Endothelial cell of umbilical vein (primary cell): ENCODE results near the gene RASGRP1. TPM values are rescaled to one million over a fixed set of nuclear protein-coding genes. Genes with fewer than 3 reads are reported as not detected.
A peak's percentile ranks its signal among the peaks of the same experiment; 100 is the strongest.

Experiments
- BruUV-seq: library from RNA; stranded (reverse); fragments of 400-500 nt; replicated peaks from 2 replicates; lab custom pipeline; 2021; lab: Mats Ljungman, UMichigan
- CTCF ChIA-PET: fragments of 300-600, 350-600 bp; sonication (Branson Sonifier 250); formaldehyde crosslinking; loops from one replicate; lab custom pipeline; 2021; ENCODE audit warnings: antibody characterized with exemption, inconsistent platforms; lab: Charles Lee
- POLR2A ChIA-PET: fragments of 300-600, 350-600 bp; sonication (Branson Sonifier 250); formaldehyde crosslinking; loops from one replicate; lab custom pipeline; 2021; ENCODE audit warnings: antibody characterized with exemption, inconsistent platforms; lab: Charles Lee
- DNase-seq: peaks from one replicate; pipeline ENCODE4 v3.0.0-alpha.2; 2011; ENCODE audit warnings: low read depth, low spot score
- FAIRE-seq: peaks from 2 replicates; lab custom pipeline; 2011; peaks lifted over from hg19 to GRCh38; lab: Jason Lieb, UNC
- H2AFZ ChIP-seq: 2 replicates; pipeline ENCODE4 v1.6.0; 2012; ENCODE audit warnings: low read depth, low read length, control low read depth, inconsistent platforms
- H3K27ac ChIP-seq: 2 replicates; pipeline ENCODE4 v1.5.1; 2011; ENCODE audit warnings: low read depth, mild to moderate bottlenecking, control low read depth, low read length, moderate library complexity; ENCODE audit not compliant: insufficient read depth
- H3K27me3 ChIP-seq, 2 experiments: 2 replicates each; pipeline versions ENCODE4 v1.6.0 to v1.6.1; 2011; ENCODE audit warnings: low read length in 2 of 2, mixed read lengths in 1 of 2; ENCODE audit not compliant: control insufficient read depth in 2 of 2, insufficient read depth in 2 of 2
- H3K36me3 ChIP-seq, 2 experiments: 2 replicates in 1 of 2; 3 replicates in 1 of 2; pipeline ENCODE4 v1.5.1; 2011; ENCODE audit warnings: low read length in 2 of 2, mild to moderate bottlenecking in 1 of 2, moderate library complexity in 1 of 2; ENCODE audit not compliant: control insufficient read depth in 2 of 2, insufficient read depth in 2 of 2; ENCODE audit errors: extremely low read depth in 1 of 2
- H3K4me1 ChIP-seq: 3 replicates; pipeline ENCODE4 v1.5.1; 2011; ENCODE audit warnings: mild to moderate bottlenecking, low read length; ENCODE audit not compliant: control insufficient read depth, insufficient read depth; ENCODE audit errors: extremely low read depth
- H3K4me2 ChIP-seq: 2 replicates; pipeline ENCODE4 v1.6.1; 2011; ENCODE audit warnings: low read length, control low read depth, mixed read lengths; ENCODE audit not compliant: insufficient read depth
- H3K4me3 ChIP-seq, 3 experiments: fragments of 200-600 bp in 1 of 3; sonication (generic), shearing (Covaris generic) in 1 of 3; replicated peaks in 1 of 3; 2 replicates each; pipeline ENCODE4 v1.5.1; 2011 to 2016; ENCODE audit warnings: control low read depth in 3 of 3, low read length in 3 of 3, mild to moderate bottlenecking in 2 of 3, inconsistent platforms in 1 of 3, low read depth in 1 of 3, moderate library complexity in 1 of 3; ENCODE audit not compliant: insufficient read depth in 1 of 3
- H3K79me2 ChIP-seq: 2 replicates; pipeline ENCODE4 v1.6.0; 2012; ENCODE audit warnings: low read length, inconsistent platforms; ENCODE audit not compliant: control insufficient read depth, insufficient read depth
- H3K9ac ChIP-seq: replicated peaks from 2 replicates; pipeline ENCODE3; 2011; ENCODE audit warnings: low read length, control low read depth; ENCODE audit not compliant: insufficient read depth; ENCODE audit errors: extremely low read depth
- H3K9me1 ChIP-seq: replicated peaks from 3 replicates; pipeline ENCODE4 v1.6.0; 2011; ENCODE audit warnings: mild to moderate bottlenecking, low read length; ENCODE audit not compliant: control insufficient read depth, insufficient read depth; ENCODE audit errors: extremely low read depth
- H3K9me3 ChIP-seq: replicated peaks from 2 replicates; pipeline ENCODE4 v1.5.1; 2012; ENCODE audit warnings: low read length, inconsistent platforms; ENCODE audit not compliant: control insufficient read depth, insufficient read depth
- H4K20me1 ChIP-seq: replicated peaks from 2 replicates; pipeline ENCODE3; 2011; ENCODE audit warnings: mild to moderate bottlenecking, low read length; ENCODE audit not compliant: control insufficient read depth, insufficient read depth; ENCODE audit errors: extremely low read depth
- EZH2 ChIP-seq: IDR thresholded peaks from 2 replicates; pipeline ENCODE4 v1.6.1; 2012; ENCODE audit warnings: borderline replicate concordance, low read depth, mild to moderate bottlenecking, moderate library complexity, low read length, inconsistent platforms; ENCODE audit not compliant: severe bottlenecking
- FOS ChIP-seq: IDR thresholded peaks from 2 replicates; pipeline ENCODE4 v1.6.1; 2011; ENCODE audit warnings: mild to moderate bottlenecking, low read length, moderate library complexity, borderline replicate concordance; ENCODE audit not compliant: insufficient read depth
- GATA2 ChIP-seq: IDR thresholded peaks from 2 replicates; pipeline ENCODE4 v1.7.0; 2011; ENCODE audit warnings: low read depth, mild to moderate bottlenecking, moderate library complexity, mixed read lengths, low read length; ENCODE audit not compliant: insufficient read length, insufficient read depth
- JUN ChIP-seq: IDR thresholded peaks from 2 replicates; pipeline ENCODE4 v1.6.1; 2011; ENCODE audit warnings: borderline replicate concordance, low read depth; ENCODE audit not compliant: insufficient read length, insufficient read depth
- MYC ChIP-seq: IDR thresholded peaks from one replicate; pipeline ENCODE4 v1.6.1; 2011; ENCODE audit warnings: mild to moderate bottlenecking, low read depth, low read length
- POLR2A ChIP-seq: IDR thresholded peaks from 2 replicates; pipeline ENCODE4 v1.6.1; 2012; ENCODE audit warnings: low read depth, mild to moderate bottlenecking, control low read depth, low read length
- POLR2AphosphoS5 ChIP-seq: IDR thresholded peaks from 2 replicates; pipeline ENCODE4 v1.6.1; 2012; ENCODE audit warnings: low read depth, mild to moderate bottlenecking, control low read depth, low read length, moderate library complexity; ENCODE audit not compliant: insufficient read depth
- dilution Hi-C: fragments of 300-500 bp; cut with MboI; formaldehyde crosslinking; loops from one replicate; pipeline ENCODE4 v1.15.0; 2019; ENCODE audit warnings: low sequenced_read_pairs; ENCODE audit not compliant: extremely low pct_ligation_motif_present
- intact Hi-C: fragments of 100-400 bp; cut with micrococcal nuclease; formaldehyde crosslinking; loops from one replicate; pipeline ENCODE4 v1.10.0; 2022
- polyA plus RNA-seq, 4 experiments: library from polyadenylated mRNA; depleted of rRNA in 3 of 4; stranded (reverse) in 3 of 4; unstranded in 1 of 4; fragments of >200 nt; gene quantifications; 2 replicates each; pipeline versions ENCODE4 v1.2.1 to v1.2.3, GENCODE V29; 2011 to 2012; ENCODE audit warnings: missing spikeins in 1 of 4
- total RNA-seq: library from RNA; stranded (reverse); gene quantifications from 2 replicates; pipeline ENCODE4 v1.2.3, GENCODE V29; 2021
- TF ChIP-seq, protein P1 (sequence below), 2 donors: IDR thresholded peaks; 1 replicate in 1 of 2; 2 replicates in 1 of 2; pipeline ENCODE4 v1.5.1; 2011; ENCODE audit warnings: low read length in 2 of 2, mild to moderate bottlenecking in 2 of 2, moderate library complexity in 2 of 2, control low read depth in 1 of 2, inconsistent platforms in 1 of 2, low read depth in 1 of 2; ENCODE audit not compliant: insufficient read depth in 1 of 2; ENCODE audit errors: extremely low read depth in 1 of 2
- TF ChIP-seq, protein P2 (sequence below): IDR thresholded peaks from 2 replicates; pipeline ENCODE4 v1.6.1; 2011; ENCODE audit not compliant: insufficient read depth, insufficient read length

The RASGRP1 gene
- total and polyA plus RNA-seq, 2 donors (not counting 3 experiments of a cell fraction or from before 2014, with no cell fraction given) = 0.15 to 0.38 TPM

DNA sequence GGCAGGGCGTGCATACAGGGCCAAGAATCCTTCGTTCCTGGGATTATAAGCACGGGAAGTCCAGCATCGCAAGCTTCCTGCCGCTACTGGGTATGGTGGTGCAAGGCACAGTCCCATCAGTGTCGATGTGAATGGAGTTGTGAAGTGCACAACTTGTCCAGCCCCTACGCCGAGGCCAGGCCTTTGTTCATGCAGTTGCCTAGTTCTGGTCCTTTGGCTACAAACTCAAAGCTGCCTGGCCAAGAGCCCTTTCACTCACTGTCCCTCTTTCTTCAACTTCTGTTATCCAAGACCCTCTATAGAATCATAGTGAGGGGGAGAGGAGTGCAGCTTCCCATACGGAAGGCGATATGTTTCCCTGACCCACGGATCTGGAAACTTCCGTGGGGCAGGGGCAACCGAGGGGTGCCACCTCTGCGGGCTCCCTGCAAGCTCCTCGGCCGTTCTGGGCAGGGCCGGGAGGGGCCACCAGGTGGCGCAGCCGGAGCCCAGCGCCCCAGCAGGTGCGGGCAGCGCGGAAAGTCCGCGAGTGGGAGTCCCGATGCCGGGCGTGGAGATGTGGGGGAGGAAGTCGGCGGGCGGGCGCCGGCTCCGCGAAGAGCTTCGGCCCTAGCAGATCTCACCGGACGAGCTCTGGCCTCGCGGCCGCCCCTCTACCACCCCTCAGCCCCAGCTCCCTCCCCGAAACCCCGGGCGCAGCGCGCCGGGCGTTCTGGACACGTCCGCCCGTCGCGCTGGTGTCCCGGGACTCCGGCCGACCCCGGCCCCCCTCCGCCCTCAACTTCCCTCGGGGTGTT, 693 bp downstream of the RASGRP1 start:
- Histone ChIP-seq H3K9ac (no peak overlapping the region), H3K4me2 (peak overlapping the region; percentile 72), H4K20me1 (no peaks in the 10 kb centered on the region), H3K36me3 (no peaks in the 10 kb centered on the region), H3K4me1 (no peaks in the 10 kb centered on the region), H3K9me1 (no peaks in the 10 kb centered on the region), H3K4me3 (peak overlapping the region; percentile 15 to 61 (median 44)), H2AFZ (peak overlapping the region; percentile 82), H3K9me3 (no peaks in the 10 kb centered on the region), H3K27me3 (peaks cover 34 to 54% of the 10 kb centered on the region in 2 experiments), H3K79me2 (no peaks in the 10 kb centered on the region), H3K27ac (no peak overlapping the region)
- FAIRE-seq = peak; percentile 54
- intact Hi-C loops (loop anchor here (1.0 kb wide), 2 partner anchors 119 to 124 kb away; no protein-coding TSS in a partner anchor), dilution Hi-C loops (no loop called here)
- BruUV-seq = no TSS peak
- CTCF ChIA-PET = interaction anchor here (0.5 to 4.0 kb wide), 80 partner anchors 8 to 1193 kb away, joined by 3 to 137 read pairs (median 6); partner anchors contain the start of gene FAM98B
- no peak for TF ChIP-seq FOS
- TF ChIP-seq, protein P1, sequence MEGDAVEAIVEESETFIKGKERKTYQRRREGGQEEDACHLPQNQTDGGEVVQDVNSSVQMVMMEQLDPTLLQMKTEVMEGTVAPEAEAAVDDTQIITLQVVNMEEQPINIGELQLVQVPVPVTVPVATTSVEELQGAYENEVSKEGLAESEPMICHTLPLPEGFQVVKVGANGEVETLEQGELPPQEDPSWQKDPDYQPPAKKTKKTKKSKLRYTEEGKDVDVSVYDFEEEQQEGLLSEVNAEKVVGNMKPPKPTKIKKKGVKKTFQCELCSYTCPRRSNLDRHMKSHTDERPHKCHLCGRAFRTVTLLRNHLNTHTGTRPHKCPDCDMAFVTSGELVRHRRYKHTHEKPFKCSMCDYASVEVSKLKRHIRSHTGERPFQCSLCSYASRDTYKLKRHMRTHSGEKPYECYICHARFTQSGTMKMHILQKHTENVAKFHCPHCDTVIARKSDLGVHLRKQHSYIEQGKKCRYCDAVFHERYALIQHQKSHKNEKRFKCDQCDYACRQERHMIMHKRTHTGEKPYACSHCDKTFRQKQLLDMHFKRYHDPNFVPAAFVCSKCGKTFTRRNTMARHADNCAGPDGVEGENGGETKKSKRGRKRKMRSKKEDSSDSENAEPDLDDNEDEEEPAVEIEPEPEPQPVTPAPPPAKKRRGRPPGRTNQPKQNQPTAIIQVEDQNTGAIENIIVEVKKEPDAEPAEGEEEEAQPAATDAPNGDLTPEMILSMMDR (IDR thresholded peaks at IDR 0.05; ENCODE audit: extremely low read depth in 1 of 2, insufficient read depth in 1 of 2, low read depth in 1 of 2, low read length in 2 of 2) = peak; percentile 83 to 95
- POLR2A ChIA-PET = no interaction called here
- peak; percentile 48 for DNase-seq

DNA sequence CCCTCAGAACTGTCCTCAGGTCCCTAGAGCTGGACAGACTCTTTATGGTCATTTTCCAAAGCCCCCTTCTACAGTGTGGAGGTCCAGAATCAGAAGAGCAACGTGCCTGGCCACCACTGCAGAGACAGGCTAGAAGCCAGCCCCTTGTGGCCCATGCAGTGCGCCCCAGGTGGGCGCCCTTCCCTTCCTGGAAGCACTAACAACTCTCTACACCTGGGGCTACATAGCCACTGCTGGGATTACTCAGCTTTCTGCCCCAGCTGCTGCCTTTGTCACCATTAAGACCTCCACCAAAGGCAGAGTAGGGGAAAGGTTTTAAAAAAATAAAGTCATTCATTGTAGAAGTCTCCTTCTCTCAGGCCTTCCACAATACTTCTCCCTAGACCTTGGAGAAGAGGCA, 2.3 kb downstream of the RASGRP1 start:
- intact Hi-C loops = no loop called here
- no TSS peak for BruUV-seq
- dilution Hi-C loops = no loop called here

More for the DNA sequence above, 2.3 kb downstream of the RASGRP1 start:
- Histone ChIP-seq H4K20me1 (no peaks in the 10 kb centered on the region), H3K36me3 (no peaks in the 10 kb centered on the region), H3K9ac (no peak overlapping the region), H3K27me3 (peaks cover 39 to 58% of the 10 kb centered on the region in 2 experiments), H2AFZ (no peak overlapping the region), H3K27ac (no peak overlapping the region), H3K79me2 (no peaks in the 10 kb centered on the region), H3K9me3 (no peaks in the 10 kb centered on the region), H3K9me1 (no peaks in the 10 kb centered on the region), H3K4me3 (no peak overlapping the region), H3K4me1 (no peaks in the 10 kb centered on the region), H3K4me2 (no peak overlapping the region)
- ChIA-PET CTCF (interaction anchor here (4.0 kb wide), 1 partner anchor 125 kb away, joined by 137 read pairs; no protein-coding TSS in a partner anchor), POLR2A (no interaction called here)
- TF ChIP-seq EZH2 (no peak), JUN (no peak), POLR2AphosphoS5 (no peak), FOS (no peak), MYC (no peak), GATA2 (no peak), POLR2A (no peak)
- TF ChIP-seq, protein P2, sequence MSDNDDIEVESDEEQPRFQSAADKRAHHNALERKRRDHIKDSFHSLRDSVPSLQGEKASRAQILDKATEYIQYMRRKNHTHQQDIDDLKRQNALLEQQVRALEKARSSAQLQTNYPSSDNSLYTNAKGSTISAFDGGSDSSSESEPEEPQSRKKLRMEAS = no peak
- TF ChIP-seq, protein P1 (IDR thresholded peaks at IDR 0.05; ENCODE audit: extremely low read depth in 1 of 2, insufficient read depth in 1 of 2, low read depth in 1 of 2, low read length in 2 of 2) = no peak
- FAIRE-seq = no peak
- DNase-seq = no peak
